GM21390 (cell line): ENCODE measurements around the gene HBA2.
"Not testable (repeated sequence)": the region's sequence is repeated elsewhere in the genome, so short reads cannot be mapped to it uniquely, and the experiment has no call there.

Experiments
- ATAC-seq: cut with Tn5 transposase; IDR thresholded peaks from one replicate; pipeline ENCODE4 v1.9.1; 2021; ENCODE audit not compliant: unreplicated experiment

The HBA2 gene

GRCh38 chr16:191831-192230, 19.2 kb downstream of the HBA2 start:
- ATAC-seq, result no peak

GRCh38 chr16:192686-193085, 20.0 kb downstream of the HBA2 start:
- no peak for ATAC-seq

GRCh38 chr16:193441-193840, 20.8 kb downstream of the HBA2 start:
- ATAC-seq, result no peak

- ATAC-seq, result no peak
Measured at GRCh38 chr16:194516-194915, 21.8 kb downstream of the HBA2 start.

GRCh38 chr16:200388-200787, 27.7 kb downstream of the HBA2 start:
- no peak for ATAC-seq

- no peak for ATAC-seq
Measured at GRCh38 chr16:203246-203645, 30.6 kb downstream of the HBA2 start.

GRCh38 chr16:204046-204445, 31.4 kb downstream of the HBA2 start:
- ATAC-seq, result not testable (repeated sequence)

- ATAC-seq, result not testable (repeated sequence)
Measured at GRCh38 chr16:209359-209758, 36.7 kb downstream of the HBA2 start.

- ATAC-seq, result not testable (repeated sequence)
Measured at GRCh38 chr16:211631-212180, 39.0 kb downstream of the HBA2 start.

- ATAC-seq, result no peak
Measured at GRCh38 chr16:212999-213398, 40.3 kb downstream of the HBA2 start.

GRCh38 chr16:220021-220420, 47.3 kb downstream of the HBA2 start:
- ATAC-seq, result no peak
